IPS-NIHi11 (cell line): Measurements from ENCODE around the gene TRIOBP.
"Not testable (repeated sequence)": the region's sequence is repeated elsewhere in the genome, so short reads cannot be mapped to it uniquely, and the experiment has no call there.

ENCODE experiments used
- DNase-seq: peaks from one replicate; pipeline ENCODE4 v3.0.0; 2012; ENCODE audit warnings: mixed read lengths, low spot score

The TRIOBP gene

GRCh38 chr22:37696657-37697537 lies at the start of gene TRIOBP:
Gene TRIOBP (plus strand): TSS chr22:37697048. CDS start chr22:37701366, 4,318 bp downstream.
- peak; percentile 97 for DNase-seq

GRCh38 chr22:37647317-37647716 lies 49.5 kb upstream of the TRIOBP start:
- no peak for DNase-seq

GRCh38 chr22:37647928-37648327 lies 48.9 kb upstream of the TRIOBP start:
- no peak for DNase-seq

GRCh38 chr22:37650463-37651136 lies 46.2 kb upstream of the TRIOBP start:
- DNase-seq: no peak

GRCh38 chr22:37654563-37655251 lies 42.1 kb upstream of the TRIOBP start:
- DNase-seq: no peak

- no peak for DNase-seq
These were observed 41.6 kb upstream of the TRIOBP start for GRCh38 chr22:37655252-37655563.

- DNase-seq: not testable (repeated sequence)
These were observed 40.3 kb upstream of the TRIOBP start for GRCh38 chr22:37656583-37656982.

GRCh38 chr22:37657590-37658132 lies 39.2 kb upstream of the TRIOBP start:
- DNase-seq: peak; percentile 48

GRCh38 chr22:37658133-37659065 lies 38.4 kb upstream of the TRIOBP start, which contains the start of gene PDXP:
Gene PDXP (plus strand): TSS chr22:37658723. CDS start chr22:37658783, 60 bp downstream.
- peak; percentile 99 for DNase-seq

GRCh38 chr22:37659066-37659896 lies 37.6 kb upstream of the TRIOBP start:
- DNase-seq: no peak

- no peak for DNase-seq
These were observed 36.7 kb upstream of the TRIOBP start for GRCh38 chr22:37659897-37660708.

GRCh38 chr22:37660709-37661045 lies 36.2 kb upstream of the TRIOBP start:
- no peak for DNase-seq

- DNase-seq: no peak
These were observed 35.5 kb upstream of the TRIOBP start for GRCh38 chr22:37661160-37661924.

- DNase-seq: no peak
These were observed 34.8 kb upstream of the TRIOBP start for GRCh38 chr22:37662039-37662438.

- no peak for DNase-seq
These were observed 33.2 kb upstream of the TRIOBP start for GRCh38 chr22:37663521-37664140.

- no peak for DNase-seq
These were observed 32.4 kb upstream of the TRIOBP start for GRCh38 chr22:37664249-37665101.

GRCh38 chr22:37665487-37665886 lies 31.4 kb upstream of the TRIOBP start:
- no peak for DNase-seq
